HG02981 (cell line): ENCODE measurements around the gene ARHGAP12.
A peak's percentile ranks its signal among the peaks of the same experiment; 100 is the strongest.

Source experiments
- ATAC-seq: cut with Tn5 transposase; IDR thresholded peaks from one replicate; pipeline ENCODE4 v1.9.1; 2021; ENCODE audit warnings: mild to moderate bottlenecking, moderate library complexity; ENCODE audit not compliant: unreplicated experiment

ARHGAP12 gene

GRCh38 chr10:31885971-31886370 lies 42.7 kb downstream of the ARHGAP12 start:
- ATAC-seq, result no peak

GRCh38 chr10:31884386-31884785 lies 44.2 kb downstream of the ARHGAP12 start:
- ATAC-seq, result no peak

GRCh38 chr10:31883397-31883796 lies 45.2 kb downstream of the ARHGAP12 start:
- ATAC-seq, result no peak

DNA sequence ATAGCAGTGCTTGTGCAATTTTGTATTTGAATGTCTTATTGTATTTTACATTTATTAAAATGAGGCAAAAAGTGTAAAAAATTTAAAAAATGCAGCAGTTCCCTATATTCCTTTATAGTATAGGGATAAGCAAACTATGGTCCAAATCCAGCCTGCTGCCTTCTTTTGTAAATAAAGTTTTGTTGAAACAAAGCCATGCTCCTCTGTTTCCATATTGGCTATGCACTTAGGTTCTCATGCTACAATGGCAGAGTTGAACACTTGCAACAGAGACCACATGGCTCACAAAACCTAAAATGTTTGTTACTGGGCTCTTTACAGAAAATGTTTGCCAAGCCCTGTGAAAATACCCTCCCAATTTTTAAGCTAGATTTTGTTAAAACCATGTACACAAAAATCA lies 50.1 kb downstream of the ARHGAP12 start:
- no peak for ATAC-seq

DNA sequence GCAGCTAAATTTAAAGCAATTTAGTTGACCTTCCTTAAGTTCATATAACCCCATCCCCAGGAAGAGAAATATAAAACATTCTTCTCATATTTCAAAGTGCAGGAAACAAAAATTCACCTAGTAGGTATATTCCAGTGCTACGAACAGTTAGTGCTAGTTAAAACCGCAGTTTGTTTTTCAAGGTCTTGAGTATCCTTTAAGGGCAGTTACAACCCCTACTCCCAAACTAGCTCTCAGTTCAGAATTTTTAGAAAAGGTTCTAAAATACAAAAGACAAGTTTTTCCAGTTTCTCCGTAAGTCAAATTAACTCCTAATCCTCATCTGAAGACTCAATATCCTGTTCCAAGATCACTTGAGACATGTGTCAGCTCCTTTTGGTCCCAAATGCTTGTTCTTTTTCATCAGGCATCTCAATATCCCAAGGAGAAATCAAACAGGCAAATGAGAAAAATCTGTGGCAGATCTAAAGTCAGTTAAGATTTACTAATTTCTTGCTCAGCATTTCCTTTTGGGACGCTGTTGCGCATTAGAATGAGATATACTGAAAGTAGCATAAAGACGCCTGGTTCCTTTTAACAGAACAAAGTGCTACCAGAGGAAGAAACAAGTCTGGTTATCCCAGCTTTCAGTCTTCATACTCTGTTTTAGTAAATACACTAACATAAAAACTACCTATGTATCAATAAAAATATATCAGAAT lies 51.8 kb downstream of the ARHGAP12 start:
- ATAC-seq, result no peak

DNA sequence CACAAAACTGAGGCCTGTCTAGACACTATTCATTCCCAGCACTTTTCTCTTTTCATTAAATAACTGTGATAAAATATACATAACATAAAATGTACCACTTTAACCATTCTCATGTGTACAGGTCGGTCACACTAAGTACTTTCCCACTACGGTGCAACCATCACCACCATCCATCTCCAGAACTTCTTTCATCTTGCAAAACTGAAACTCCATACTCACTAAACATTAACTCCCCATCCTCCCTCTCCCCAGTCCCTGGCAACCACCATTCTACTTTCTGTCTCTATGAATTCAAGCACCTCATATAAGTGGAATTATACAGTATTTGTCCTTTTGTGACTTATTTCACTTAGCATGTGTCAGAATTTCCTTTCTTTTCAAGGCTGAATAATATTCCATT lies 53.0 kb downstream of the ARHGAP12 start:
- ATAC-seq, result no peak

DNA sequence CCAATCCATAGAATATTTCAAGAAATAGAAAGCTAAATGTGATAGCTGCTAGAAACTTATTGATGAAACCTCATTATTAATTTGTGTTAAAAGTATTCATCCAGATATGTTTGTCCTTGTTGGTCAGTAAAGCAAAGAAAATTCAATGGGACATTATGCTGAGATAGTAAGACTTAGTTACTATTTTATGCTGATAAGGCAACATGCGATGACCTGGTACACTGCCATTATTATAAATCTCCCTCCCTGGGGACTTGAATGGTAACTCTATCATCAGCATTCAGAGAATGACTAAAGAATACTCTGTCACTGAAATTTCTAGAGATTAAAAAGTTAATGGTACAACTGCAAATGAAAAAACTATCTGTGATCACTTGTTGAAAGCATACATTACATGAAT lies 54.9 kb downstream of the ARHGAP12 start:
- no peak for ATAC-seq

DNA sequence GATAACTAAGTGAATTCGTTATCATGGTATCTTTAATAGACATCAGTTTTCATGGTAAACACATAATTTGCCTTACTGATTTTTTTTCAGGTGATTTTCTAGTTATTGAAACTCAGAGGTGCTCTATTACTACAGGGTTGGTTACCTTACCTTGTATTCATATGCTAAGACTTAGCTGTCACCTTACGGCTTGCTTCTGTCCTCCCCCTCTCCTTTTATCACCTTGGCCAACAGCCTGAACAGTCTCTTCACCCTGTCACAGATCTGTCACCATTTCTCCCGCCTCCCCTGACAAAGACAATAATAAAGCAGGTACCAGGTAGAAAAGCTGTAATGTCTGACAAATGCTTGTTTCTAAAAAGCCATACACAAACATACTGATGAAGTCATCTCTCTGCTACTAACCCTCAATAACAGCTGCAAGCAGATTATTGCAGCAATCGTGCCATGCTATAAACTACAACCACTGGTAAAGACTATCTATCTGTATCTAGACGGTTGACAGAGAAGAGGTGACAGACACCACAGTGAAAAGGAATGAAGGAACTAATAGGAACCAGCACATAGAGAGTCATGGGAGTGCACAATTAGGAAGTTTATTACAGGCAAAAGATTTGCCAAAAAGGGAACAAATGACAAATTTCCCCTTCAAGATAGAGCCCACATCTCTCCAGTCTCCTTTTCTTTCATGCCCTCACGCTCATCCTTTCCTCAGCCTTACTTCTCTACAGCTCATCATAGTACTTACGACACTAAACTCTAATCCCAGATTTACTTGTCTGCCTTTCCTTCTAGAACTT lies 57.2 kb downstream of the ARHGAP12 start:
- no peak for ATAC-seq

GRCh38 chr10:31867646-31868045 lies 61.0 kb downstream of the ARHGAP12 start:
- no peak for ATAC-seq

- no peak for ATAC-seq
Observed at GRCh38 chr10:31866118-31866670, 62.4 kb downstream of the ARHGAP12 start.

GRCh38 chr10:31864834-31865518 lies 63.7 kb downstream of the ARHGAP12 start:
- no peak for ATAC-seq

DNA sequence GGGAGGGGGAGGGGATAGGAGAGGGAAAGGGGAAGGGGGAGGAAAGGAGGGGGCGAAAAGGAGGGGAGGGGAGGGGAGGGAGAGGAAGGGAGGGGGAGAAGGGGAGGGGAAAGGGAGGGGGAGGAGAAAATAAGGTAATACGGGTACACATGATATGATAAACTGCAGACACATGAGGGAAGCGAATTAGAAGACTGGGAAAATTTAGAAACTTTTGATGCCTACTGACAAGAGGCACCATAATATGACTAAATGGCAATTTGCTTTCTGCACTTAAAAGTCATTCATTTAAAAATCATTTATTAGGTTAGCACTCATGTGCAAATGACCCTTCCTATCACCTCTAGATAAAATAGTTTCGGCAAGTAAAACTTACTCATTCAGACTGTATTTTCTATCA lies 73.6 kb downstream of the ARHGAP12 start:
- no peak for ATAC-seq

- ATAC-seq, result no peak
Observed at GRCh38 chr10:31853629-31854028, 75.0 kb downstream of the ARHGAP12 start.

GRCh38 chr10:31851216-31851615 lies 77.4 kb downstream of the ARHGAP12 start:
- ATAC-seq, result no peak

GRCh38 chr10:31847515-31847914 lies 81.1 kb downstream of the ARHGAP12 start:
- no peak for ATAC-seq

DNA sequence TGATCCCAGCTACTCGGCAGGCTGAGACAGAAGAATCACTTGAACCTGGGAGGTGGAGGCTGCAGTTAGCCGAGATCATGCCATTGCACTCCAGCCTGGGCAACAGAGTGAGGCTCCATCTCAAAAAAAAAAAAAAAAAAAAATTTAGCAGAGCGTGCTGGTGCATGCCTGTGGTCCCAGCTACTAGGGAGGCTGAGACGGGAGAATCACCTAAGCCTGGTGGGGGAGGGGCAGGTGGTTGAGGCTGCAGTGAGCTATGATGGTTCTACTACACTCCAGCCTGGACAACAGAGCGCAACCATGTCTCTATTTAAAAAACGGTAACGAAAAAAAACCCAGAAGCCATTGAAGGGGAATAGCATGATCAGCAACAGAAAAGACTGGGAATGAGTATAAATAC lies 89.9 kb downstream of the ARHGAP12 start:
- no peak for ATAC-seq

- ATAC-seq, result no peak
Observed at GRCh38 chr10:31838065-31838464, 90.6 kb downstream of the ARHGAP12 start.

- ATAC-seq, result peak; percentile 47
Observed at GRCh38 chr10:31836569-31837406, 91.8 kb downstream of the ARHGAP12 start.

DNA sequence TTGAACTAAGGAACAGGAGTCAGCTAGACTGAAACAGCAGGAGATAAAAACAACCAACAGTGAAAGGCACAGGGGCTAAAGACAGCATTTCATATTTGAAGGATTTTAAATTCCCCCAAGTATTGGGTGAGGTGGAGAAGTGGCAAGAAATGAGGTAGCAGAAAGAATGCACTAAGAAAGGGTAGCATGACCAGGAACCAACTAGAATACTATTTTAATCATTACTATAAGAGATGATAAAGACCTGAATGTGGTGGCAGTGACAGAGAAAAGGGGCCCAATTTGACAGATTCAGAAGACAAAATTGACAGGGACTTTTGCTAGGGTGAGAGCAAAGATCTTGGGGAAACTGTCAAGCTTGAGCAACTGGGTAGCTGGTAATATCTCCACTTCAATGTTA lies 94.9 kb downstream of the ARHGAP12 start:
- ATAC-seq, result no peak

GRCh38 chr10:31832261-31832660 lies 96.4 kb downstream of the ARHGAP12 start:
- ATAC-seq, result no peak

GRCh38 chr10:31830887-31831286 lies 97.7 kb downstream of the ARHGAP12 start:
- no peak for ATAC-seq
